Heart left ventricle (tissue), 16 donors: ENCODE measurements around the gene IFNGR2. TPM values are rescaled to one million over a fixed set of nuclear protein-coding genes. Genes with fewer than 3 reads are reported as not detected.

Source experiments
- ATAC-seq, 4 donors: fragments of 200-7000 bp; cut with Tn5 transposase; one replicate each; pipeline ENCODE4 v1.9.1; 2020 to 2022; ENCODE audit warnings: moderate library complexity in 4 of 4, mild to moderate bottlenecking in 3 of 4, moderate number of reproducible peaks in 1 of 4
- DNase-seq, 5 donors: peaks; one replicate each; pipeline ENCODE4 v3.0.0-alpha.2; 2020
- H3K27ac ChIP-seq, 12 donors: fragments of 200-600 bp; sonication (generic) in 4 of 12; one replicate each; pipeline versions ENCODE4 v1.5.0 to v1.8.0; 2016 to 2022; ENCODE audit warnings: mild to moderate bottlenecking in 2 of 12
- H3K27me3 ChIP-seq, 9 donors: fragments of 200-600 bp; sonication (generic) in 2 of 9; one replicate each; pipeline versions ENCODE4 v1.5.1 to v1.8.0; 2016 to 2022; ENCODE audit warnings: mild to moderate bottlenecking in 3 of 9
- H3K36me3 ChIP-seq, 9 donors: fragments of 200-600 bp; sonication (generic) in 2 of 9; one replicate each; pipeline versions ENCODE4 v1.5.0 to v1.8.0; 2018 to 2022; ENCODE audit warnings: mild to moderate bottlenecking in 2 of 9
- H3K4me1 ChIP-seq, 12 donors: fragments of 200-600 bp; sonication (generic) in 4 of 12; one replicate each; pipeline versions ENCODE4 v1.5.0 to v1.8.0; 2016 to 2022; ENCODE audit warnings: mild to moderate bottlenecking in 3 of 12
- H3K4me3 ChIP-seq, 12 donors: fragments of 200-600 bp; sonication (generic) in 4 of 12; one replicate each; pipeline versions ENCODE4 v1.5.0 to v1.8.0; 2017 to 2022; ENCODE audit warnings: mild to moderate bottlenecking in 9 of 12, moderate library complexity in 4 of 12
- H3K9me3 ChIP-seq, 12 donors: fragments of 200-600 bp; sonication (generic) in 4 of 12; one replicate each; pipeline versions ENCODE4 v1.5.0 to v1.8.0; 2016 to 2022; ENCODE audit warnings: mild to moderate bottlenecking in 1 of 12
- POLR2A ChIP-seq, 2 donors: fragments of 450-650 bp; IDR thresholded peaks; one replicate each; pipeline ENCODE4 v1.6.1; 2017; ENCODE audit warnings: antibody characterized with exemption in 2 of 2, mild to moderate bottlenecking in 2 of 2, moderate library complexity in 2 of 2
- WGBS, 4 donors: extraction: QIAGEN DNeasy Blood & Tissue Kit in 2 of 4; methylation state at CpG; one replicate each; pipeline versions ENCODE4 v1.1.5 to v1.1.7; 2013 to 2018; 5-methylcytosine and 5-hydroxymethylcytosine counted together
- intact Hi-C, 10 donors: fragments of 100-400 bp; cut with DNase I; formaldehyde crosslinking; loops; one replicate each; pipeline versions ENCODE4 v1.11.1 to v1.14.2; 2022
- polyA plus RNA-seq, 2 donors: library from polyadenylated mRNA; stranded (reverse); fragments of 200-250 nt; gene quantifications; one replicate each; pipeline ENCODE4 v1.2.3, GENCODE V29; 2013
- total RNA-seq, 9 donors: library from RNA; depleted of rRNA in 2 of 9; stranded (reverse); fragments of >200 nt in 2 of 9; fragmentation: NEBNext Ultra II Directional in 3 of 9; extraction: Animal tissue kit (Norgen Biotek cat#: 25700) in 3 of 9; gene quantifications; one replicate each; pipeline versions ENCODE4 v1.1.0 to v1.2.4, GENCODE V29; 2016 to 2023
- TF ChIP-seq, protein P1 (sequence below), 12 donors: fragments of 200-600 bp; sonication (generic) in 4 of 12; IDR thresholded peaks; one replicate each; pipeline versions ENCODE4 v1.5.0 to v1.8.0; 2018 to 2022; ENCODE audit warnings: antibody characterized with exemption in 12 of 12, mild to moderate bottlenecking in 5 of 12
- donor health status: ischemic (EF 13 %, LVEDD 7.1; RV severe dilation, severe dysfunction).
- donor health status: healthy with polysubstance abuse.
- donor health status: DM: no; HTN: yes; CAD: no.
- donor health status: DM: no; HTN: no; CAD: no.
- donor health status: ischemic (EF 25% LVEDD 6.9; RV normal size, moderate dysfunction).
- donor health status: ischemic (EF 25% LVEDD 5.7; RV mildly dilated, moderate dysfunction).
- donor health status: healthy.
- donor health status: DM: yes; HTN: yes; CAD: no.
- donor health status: ischemic (EF 35%, LVEDD 5.7; RV mildly dilated, moderate dysfunction).
- donor health status: nonischemic (EF 11% LVEDD 7.7; RV severe dilation, severe dysfunction).
- donor health status: DM: yes; HTN: yes; CAD: no.
- donor health status: PGD.
- donor health status: ischemic (EF 29% LVEDD 5.4; RV normal size, mild dysfunction).
- donor health status: nonischemic (EF 23%, LVEDD 6.1; RV moderate dilation, normal function).

The IFNGR2 gene
- total and polyA plus RNA-seq, 11 donors: 25.1 to 83.3 (median 33.5) TPM

DNA sequence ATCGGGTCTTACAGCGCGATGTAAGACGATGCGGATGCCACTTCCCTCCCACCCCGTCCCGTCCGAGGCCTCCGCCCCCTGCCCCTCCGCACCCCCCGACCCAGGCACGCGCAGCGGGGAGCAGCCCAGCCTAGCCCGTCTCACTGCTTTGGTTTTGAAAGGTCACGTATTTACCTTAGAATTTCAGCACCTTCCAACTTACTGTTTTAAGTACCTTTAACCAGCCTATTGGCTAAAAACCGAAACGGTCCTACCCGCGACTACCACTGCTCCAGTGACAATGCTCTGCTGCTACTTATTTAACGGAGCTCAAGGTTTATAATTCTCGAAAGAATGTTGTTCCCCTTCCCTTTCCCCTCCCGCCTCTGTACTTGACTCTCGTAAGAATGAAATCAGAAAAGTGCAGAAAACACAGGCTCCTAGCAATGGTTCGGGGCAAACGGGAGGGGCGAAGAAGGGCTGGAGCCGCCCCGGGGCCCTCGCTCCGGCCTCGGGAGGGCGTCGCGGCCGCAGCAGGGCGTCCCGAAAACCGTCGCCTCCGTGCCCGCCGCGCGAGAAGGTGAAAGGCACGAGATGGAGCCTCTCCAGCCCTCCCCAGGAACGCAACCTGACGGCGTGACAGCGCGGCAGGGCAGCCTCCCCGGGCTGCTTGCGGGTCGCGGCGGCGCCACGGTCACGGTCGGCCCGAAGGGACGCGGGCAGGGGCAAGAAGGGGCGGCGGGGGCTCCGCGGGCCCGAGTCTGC lies 75.9 kb downstream of the IFNGR2 start:
- no peaks in the 10 kb centered on the region for H3K9me3 ChIP-seq
- DNase-seq (peak; percentile 26 to 73 (median 39)), ATAC-seq (peak in 2 of 4 donors; percentile 37 to 43)
- WGBS, 4 donors: 0 to 1% (median 1%) methylated on average over 32 to 68 of the region's 68 CpGs
- intact Hi-C loops: loop anchor here in 2 of 10 donors (2.0 to 5.0 kb wide), 2 partner anchors 63 to 64 kb away; partner anchors contain the start of genes GART (in 2 of the 2) and SON (in 2 of the 2)
- no peaks in the 10 kb centered on the region for H3K36me3 ChIP-seq
- H3K4me3 ChIP-seq: peak overlapping the region; percentile 61 to 98 (median 90)
- no peaks in the 10 kb centered on the region for H3K27me3 ChIP-seq
- peak overlapping the region; percentile 87 to 100 (median 98) for H3K27ac ChIP-seq
- H3K4me1 ChIP-seq: peaks cover 0 to 26% (median 12%) of the 10 kb centered on the region in 12 donors
- TF ChIP-seq, protein P1, sequence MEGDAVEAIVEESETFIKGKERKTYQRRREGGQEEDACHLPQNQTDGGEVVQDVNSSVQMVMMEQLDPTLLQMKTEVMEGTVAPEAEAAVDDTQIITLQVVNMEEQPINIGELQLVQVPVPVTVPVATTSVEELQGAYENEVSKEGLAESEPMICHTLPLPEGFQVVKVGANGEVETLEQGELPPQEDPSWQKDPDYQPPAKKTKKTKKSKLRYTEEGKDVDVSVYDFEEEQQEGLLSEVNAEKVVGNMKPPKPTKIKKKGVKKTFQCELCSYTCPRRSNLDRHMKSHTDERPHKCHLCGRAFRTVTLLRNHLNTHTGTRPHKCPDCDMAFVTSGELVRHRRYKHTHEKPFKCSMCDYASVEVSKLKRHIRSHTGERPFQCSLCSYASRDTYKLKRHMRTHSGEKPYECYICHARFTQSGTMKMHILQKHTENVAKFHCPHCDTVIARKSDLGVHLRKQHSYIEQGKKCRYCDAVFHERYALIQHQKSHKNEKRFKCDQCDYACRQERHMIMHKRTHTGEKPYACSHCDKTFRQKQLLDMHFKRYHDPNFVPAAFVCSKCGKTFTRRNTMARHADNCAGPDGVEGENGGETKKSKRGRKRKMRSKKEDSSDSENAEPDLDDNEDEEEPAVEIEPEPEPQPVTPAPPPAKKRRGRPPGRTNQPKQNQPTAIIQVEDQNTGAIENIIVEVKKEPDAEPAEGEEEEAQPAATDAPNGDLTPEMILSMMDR (IDR thresholded peaks at IDR 0.05): peak in 3 of 12 donors; percentile 9 to 31 (median 18)
- no peak for TF ChIP-seq POLR2A (IDR thresholded peaks at IDR 0.05)

DNA sequence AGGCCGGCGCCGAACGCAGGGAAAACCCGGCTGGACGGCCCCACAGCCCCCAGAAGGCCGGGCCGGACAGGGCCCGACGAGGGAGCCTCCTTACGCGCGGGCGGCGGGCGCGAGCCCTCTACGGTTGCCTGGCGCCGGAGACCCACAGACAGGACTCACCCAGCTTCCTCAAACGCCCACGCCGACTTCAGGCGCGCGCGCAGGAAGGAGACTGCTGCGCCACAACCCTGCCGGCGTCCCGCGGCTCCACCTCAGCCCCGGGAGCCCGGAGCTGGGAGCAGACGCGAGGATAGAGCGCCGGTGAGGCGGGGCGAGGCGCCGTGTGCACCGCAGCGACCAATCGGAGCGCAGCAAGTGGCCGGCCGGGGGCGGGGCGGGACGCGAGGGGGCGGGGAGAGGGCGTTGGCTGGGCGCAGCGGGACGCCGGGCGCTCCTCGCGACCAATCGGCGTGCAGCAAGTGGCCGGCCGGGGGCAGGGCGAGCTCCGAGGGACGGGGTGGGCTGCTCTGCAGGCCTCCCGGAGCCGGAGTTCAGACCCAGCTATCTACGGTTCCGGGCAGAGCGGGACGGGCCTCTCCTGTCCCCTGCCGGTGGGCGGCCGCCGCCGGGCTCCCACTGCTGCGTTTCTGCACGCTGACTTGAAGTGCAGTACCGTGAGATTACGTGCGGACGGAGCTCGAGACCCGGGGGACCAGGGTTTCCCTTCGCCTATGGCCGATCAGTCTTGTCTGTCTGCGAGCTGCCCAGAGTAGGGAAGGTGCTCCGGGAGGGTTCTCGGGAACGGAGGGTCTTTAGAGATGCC lies 76.7 kb downstream of the IFNGR2 start, which contains the start of gene TMEM50B:
TMEM50B (minus strand) TSS at position 296 of the 802 bp plus-strand sequence. CDS start 11,089 bp downstream, outside the sequence.
- WGBS, 4 donors: 0% methylated on average over 1 to 93 of the region's 93 CpGs
- intact Hi-C loops: loop anchor here in 3 of 10 donors (2.0 to 5.0 kb wide), 2 partner anchors 62 to 63 kb away; partner anchors contain the start of genes GART (in 3 of the 3) and SON (in 3 of the 3)
- peak; percentile 96 to 98 (median 97) for DNase-seq

DNA sequence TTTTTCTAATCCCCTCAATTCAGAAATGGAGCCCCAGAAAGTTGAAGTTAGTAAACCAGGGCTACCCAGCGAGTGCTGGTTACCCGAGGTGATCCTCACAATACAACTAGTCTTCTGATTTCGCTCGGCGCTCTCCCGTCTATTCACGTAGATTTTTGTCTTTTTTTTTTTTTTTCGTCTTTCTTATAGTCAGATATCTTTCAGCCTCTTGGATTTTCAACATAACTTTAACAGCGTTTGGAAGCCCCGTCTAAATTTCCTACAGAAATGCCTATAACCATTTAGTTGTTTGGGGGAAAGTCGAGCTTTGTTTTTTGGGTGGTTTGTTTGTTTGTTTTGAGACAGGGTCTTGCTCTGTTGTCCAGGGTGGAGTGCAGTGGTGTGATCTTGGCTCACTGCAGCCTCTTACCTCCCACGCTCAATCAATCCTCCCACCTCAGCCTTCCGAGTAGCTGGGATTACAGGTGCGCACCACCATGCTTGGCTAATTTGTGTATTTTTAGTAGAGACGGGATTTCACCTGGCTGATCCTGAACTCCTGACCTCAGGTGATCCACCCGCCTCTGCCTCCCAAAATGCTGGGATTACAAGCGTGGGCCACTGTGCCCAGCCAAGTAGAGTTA lies 77.4 kb downstream of the IFNGR2 start:
- intact Hi-C loops: loop anchor here in 1 of 10 donors (5.0 kb wide), 1 partner anchor 62 kb away; the partner anchor contains the start of genes GART and SON
- TF ChIP-seq, protein P1 (IDR thresholded peaks at IDR 0.05): no peak
- TF ChIP-seq POLR2A (IDR thresholded peaks at IDR 0.05): no peak
- H3K9me3 ChIP-seq: no peaks in the 10 kb centered on the region
- no peaks in the 10 kb centered on the region for H3K36me3 ChIP-seq
- no peak for DNase-seq
- peaks cover 0 to 26% (median 12%) of the 10 kb centered on the region in 12 donors for H3K4me1 ChIP-seq
- no peaks in the 10 kb centered on the region for H3K27me3 ChIP-seq
- ATAC-seq: no peak
- peak overlapping the region; percentile 84 to 100 (median 98) for H3K27ac ChIP-seq
- 34 to 37% (median 35%) methylated on average over 17 of the region's 17 CpGs for WGBS, 4 donors
- peak overlapping the region; percentile 27 to 98 (median 90) for H3K4me3 ChIP-seq

More for the DNA sequence above, 76.7 kb downstream of the IFNGR2 start, which contains the start of gene TMEM50B:
- H3K4me3 ChIP-seq: peak within 1 kb of the TSS; percentile 64 to 98 (median 90)
- H3K27ac ChIP-seq: peak within 1 kb of the TSS; percentile 87 to 100 (median 98)
- H3K4me1 ChIP-seq: peaks cover 0 to 26% (median 12%) of the 10 kb centered on the region in 12 donors
- no peaks in the 10 kb centered on the region for H3K27me3 ChIP-seq
- TF ChIP-seq, protein P1 (IDR thresholded peaks at IDR 0.05): peak; percentile 24 to 80 (median 56)
- TF ChIP-seq POLR2A (IDR thresholded peaks at IDR 0.05): peak; percentile 86 to 95
- H3K36me3 ChIP-seq: no peaks in the 10 kb centered on the region
- ATAC-seq: peak; percentile 96 to 98 (median 98)
- no peaks in the 10 kb centered on the region for H3K9me3 ChIP-seq
